SK-N-SH (cell line): ENCODE data around the gene NHS. TPM values are rescaled to one million over a fixed set of nuclear protein-coding genes. Genes with fewer than 3 reads are reported as not detected.

Source experiments
- CTCF ChIA-PET: fragments of 300-600, 350-600 bp; formaldehyde crosslinking; extraction: SDS; loops from one replicate; lab custom pipeline; 2021; lab: Yijun Ruan, JAX
- POLR2A ChIA-PET: fragments of 350-600 bp; sonication (Branson Sonifier 250); formaldehyde crosslinking; extraction: SDS; loops from one replicate; lab custom pipeline; 2020; ENCODE audit warnings: antibody characterized with exemption, inconsistent platforms; lab: Yijun Ruan, JAX
- DNase-seq: peaks from one replicate; pipeline ENCODE4 v3.0.0; 2012
- H2AFZ ChIP-seq: fragments of 200-600 bp; sonication (generic); 2 replicates; pipeline ENCODE4 v1.8.1; 2016; ENCODE audit warnings: antibody characterized with exemption, mild to moderate bottlenecking, low read depth
- H3F3A ChIP-seq: fragments of 200-600 bp; sonication (generic); replicated peaks from 2 replicates; pipeline ENCODE3; 2016; ENCODE audit warnings: antibody characterized with exemption, mild to moderate bottlenecking; ENCODE audit not compliant: insufficient read depth
- H3K27ac ChIP-seq, 2 experiments: fragments of 200-500 bp in 1 of 2; fragments of 200-600 bp in 1 of 2; sonication (Bioruptor generic) in 1 of 2; sonication (generic), shearing (Covaris generic) in 1 of 2; 2 replicates each; pipeline versions ENCODE4 v1.5.1 to v1.6.1; 2014 to 2016; ENCODE audit warnings: low read depth in 2 of 2, inconsistent platforms in 1 of 2, low read length in 1 of 2, mild to moderate bottlenecking in 1 of 2, mixed read lengths in 1 of 2
- H3K27me3 ChIP-seq: fragments of 200-600 bp; sonication (generic), shearing (Covaris generic); 2 replicates; pipeline ENCODE4 v1.6.1; 2016; ENCODE audit warnings: mixed run types; ENCODE audit not compliant: insufficient read depth
- H3K36me3 ChIP-seq, 2 experiments: fragments of 200-500 bp in 1 of 2; fragments of 200-600 bp in 1 of 2; sonication (Bioruptor generic) in 1 of 2; sonication (generic) in 1 of 2; replicated peaks in 1 of 2; 2 replicates each; pipeline versions ENCODE3 to v1.5.1; 2014 to 2016; ENCODE audit warnings: low read length in 1 of 2, mild to moderate bottlenecking in 1 of 2; ENCODE audit not compliant: insufficient read depth in 2 of 2, control insufficient read depth in 1 of 2
- H3K4me1 ChIP-seq, 2 experiments: fragments of 200-500 bp in 1 of 2; fragments of 200-600 bp in 1 of 2; sonication (Bioruptor generic) in 1 of 2; sonication (generic), shearing (Covaris generic) in 1 of 2; 2 replicates each; pipeline versions ENCODE4 v1.5.1 to v1.6.1; 2014 to 2016; ENCODE audit warnings: low read depth in 1 of 2, low read length in 1 of 2, mixed run types in 1 of 2; ENCODE audit not compliant: insufficient read depth in 2 of 2, control insufficient read depth in 1 of 2
- H3K4me2 ChIP-seq: fragments of 200-600 bp; sonication (generic), shearing (Covaris generic); 2 replicates; pipeline ENCODE4 v1.6.1; 2017; ENCODE audit warnings: mixed run types
- H3K4me3 ChIP-seq, 2 experiments: fragments of 200-500 bp in 1 of 2; fragments of 200-600 bp in 1 of 2; sonication (Bioruptor generic) in 1 of 2; sonication (generic), shearing (Covaris generic) in 1 of 2; 2 replicates each; pipeline versions ENCODE4 v1.5.1 to v1.8.1; 2014 to 2016; ENCODE audit warnings: low read depth in 2 of 2, inconsistent platforms in 1 of 2, low read length in 1 of 2, mild to moderate bottlenecking in 1 of 2, mixed read lengths in 1 of 2, moderate library complexity in 1 of 2
- H3K79me2 ChIP-seq: fragments of 200-600 bp; sonication (generic); 2 replicates; pipeline ENCODE4 v1.8.1; 2017; ENCODE audit warnings: mild to moderate bottlenecking; ENCODE audit not compliant: insufficient read depth
- H3K9ac ChIP-seq: fragments of 200-600 bp; sonication (generic); 2 replicates; pipeline ENCODE4 v1.6.1; 2017; ENCODE audit warnings: mixed run types
- H3K9me2 ChIP-seq: fragments of 200-600 bp; sonication (generic); 2 replicates; pipeline ENCODE4 v1.6.1; 2017; ENCODE audit warnings: mixed run types
- H3K9me3 ChIP-seq: fragments of 200-600 bp; sonication (generic); 2 replicates; pipeline ENCODE4 v1.6.1; 2017; ENCODE audit warnings: mixed run types, mild to moderate bottlenecking, moderate library complexity
- H4K20me1 ChIP-seq: fragments of 200-600 bp; sonication (generic); 2 replicates; pipeline ENCODE4 v1.6.1; 2017; ENCODE audit warnings: mild to moderate bottlenecking, mixed run types; ENCODE audit not compliant: insufficient read depth
- CHD2 ChIP-seq: fragments of 150-350 bp; IDR thresholded peaks from 2 replicates; pipeline ENCODE4 v1.6.1; 2018; ENCODE audit warnings: low read length; ENCODE audit not compliant: partially characterized antibody
- EZH2phosphoT487 ChIP-seq: fragments of 200-600 bp; sonication (generic); IDR thresholded peaks from 2 replicates; pipeline ENCODE4 v1.6.1; 2017; ENCODE audit warnings: low read depth, mixed run types, mild to moderate bottlenecking, antibody characterized with exemption, moderate library complexity, borderline replicate concordance
- FOSL2 ChIP-seq: IDR thresholded peaks from 2 replicates; pipeline ENCODE4 v1.4.0; 2012; ENCODE audit warnings: low read depth, mild to moderate bottlenecking, moderate library complexity, borderline replicate concordance
- FOXJ3 ChIP-seq: sonication (generic); formaldehyde crosslinking; IDR thresholded peaks from 2 replicates; pipeline ENCODE4 v1.5.1; 2020; ENCODE audit warnings: mild to moderate bottlenecking, missing genetic modification reagents
- FOXM1 ChIP-seq: IDR thresholded peaks from 2 replicates; pipeline ENCODE4 v1.4.0; 2012; ENCODE audit warnings: low read depth, mild to moderate bottlenecking
- GATA2 ChIP-seq: sonication (generic); formaldehyde crosslinking; IDR thresholded peaks from 2 replicates; pipeline ENCODE4 v1.5.0; 2020; ENCODE audit warnings: mild to moderate bottlenecking, missing genetic modification reagents
- IRF3 ChIP-seq: fragments of 150-350 bp; IDR thresholded peaks from 2 replicates; pipeline ENCODE4 v1.6.1; 2016; ENCODE audit warnings: mild to moderate bottlenecking, low read depth, low read length
- MEF2A ChIP-seq: IDR thresholded peaks from 2 replicates; pipeline ENCODE4 v1.4.0; 2012; ENCODE audit warnings: low read depth, borderline replicate concordance
- MXI1 ChIP-seq: IDR thresholded peaks from 2 replicates; pipeline ENCODE4 v1.6.1; 2012; ENCODE audit warnings: mild to moderate bottlenecking, low read depth, low read length, improper control_type of control experiment
- NFIC ChIP-seq: IDR thresholded peaks from 2 replicates; pipeline ENCODE4 v1.4.0; 2012; ENCODE audit warnings: borderline replicate concordance
- NRF1 ChIP-seq: IDR thresholded peaks from 2 replicates; pipeline ENCODE4 v1.6.1; 2012; ENCODE audit warnings: low read depth, mild to moderate bottlenecking, low read length
- RCOR1 ChIP-seq: fragments of 150-350 bp; IDR thresholded peaks from 2 replicates; pipeline ENCODE4 v1.6.1; 2017; ENCODE audit warnings: antibody characterized with exemption, low read length
- RFX5 ChIP-seq: IDR thresholded peaks from 2 replicates; pipeline ENCODE4 v1.6.1; 2012; ENCODE audit warnings: mild to moderate bottlenecking, improper control_type of control experiment, low read length
- RXRA ChIP-seq: IDR thresholded peaks from 2 replicates; pipeline ENCODE4 v1.4.0; 2012; ENCODE audit warnings: low read depth, mild to moderate bottlenecking, borderline replicate concordance
- SIN3A ChIP-seq: IDR thresholded peaks from 2 replicates; pipeline ENCODE4 v1.6.1; 2012; ENCODE audit warnings: low read depth, mild to moderate bottlenecking, low read length, moderate library complexity, borderline replicate concordance
- TAF1 ChIP-seq: IDR thresholded peaks from 2 replicates; pipeline ENCODE4 v1.6.1; 2012; ENCODE audit warnings: low read depth, mild to moderate bottlenecking, low read length, moderate library complexity, borderline replicate concordance
- TCF12 ChIP-seq: IDR thresholded peaks from 2 replicates; pipeline ENCODE4 v1.4.0; 2012
- TEAD4 ChIP-seq: IDR thresholded peaks from 2 replicates; pipeline ENCODE4 v1.4.0; 2012; ENCODE audit warnings: mild to moderate bottlenecking, borderline replicate concordance; ENCODE audit not compliant: insufficient read depth
- USF1 ChIP-seq: IDR thresholded peaks from 2 replicates; pipeline ENCODE4 v1.4.0; 2012; ENCODE audit warnings: low read depth, borderline replicate concordance
- WGBS: methylation state at CpG from one replicate; pipeline ENCODE4 v1.1.6; 2017; ENCODE audit warnings: low lambda C conversion rate; 5-methylcytosine and 5-hydroxymethylcytosine counted together
- polyA plus RNA-seq, 3 experiments: library from polyadenylated mRNA; depleted of rRNA; stranded (reverse); fragments of >200 nt; gene quantifications; 2 replicates each; pipeline ENCODE4 v1.2.3, GENCODE V29; 2012

Gene NHS
- polyA plus RNA-seq, 1 of the 3 experiments (the other 2 are of a cell fraction), result 1.0 TPM

- TF ChIP-seq NRF1 (no peak), RCOR1 (peak; percentile 59), IRF3 (no peak), FOXM1 (no peak), GATA2 (CRISPR knock-in tag) (peak; percentile 42; the same call in 1 of the 2 replicates), TEAD4 (no peak), SIN3A (no peak), FOSL2 (no peak), EZH2phosphoT487 (no peak), NFIC (no peak), MEF2A (no peak), TCF12 (peak; percentile 34; the same call in 1 of the 2 replicates), USF1 (no peak), RXRA (no peak), TAF1 (no peak), FOXJ3 (CRISPR knock-in tag) (no peak), RFX5 (no peak), CHD2 (peak; percentile 46), MXI1 (peak; percentile 41; the same call in 1 of the 2 replicates)
Observed at GRCh38 chrX:17617806-17618205, 242.8 kb downstream of the NHS start (continued).

- CTCF ChIA-PET, result interaction anchor here (0.6 kb wide), 1 partner anchor 113 kb away, joined by 3 read pairs; no protein-coding TSS in a partner anchor
Observed at GRCh38 chrX:17621566-17622270, 246.7 kb downstream of the NHS start.

More at GRCh38 chrX:17621566-17622270, 246.7 kb downstream of the NHS start:
- Histone ChIP-seq H4K20me1 (no peaks in the 10 kb centered on the region), H3K27me3 (no peaks in the 10 kb centered on the region), H3K4me3 (no peak overlapping the region), H3F3A (no peaks in the 10 kb centered on the region), H3K9me2 (no peaks in the 10 kb centered on the region), H3K9ac (no peak overlapping the region), H3K9me3 (no peaks in the 10 kb centered on the region), H3K4me1 (peaks cover 4 to 7% of the 10 kb centered on the region in 2 experiments; a peak in 2 of 4 replicates), H3K27ac (no peak overlapping the region), H3K4me2 (no peak overlapping the region), H2AFZ (no peak overlapping the region), H3K36me3 (no peaks in the 10 kb centered on the region), H3K79me2 (no peaks in the 10 kb centered on the region)
- 29% methylated on average over 4 of the region's 4 CpGs for WGBS
- TF ChIP-seq FOXM1 (no peak), CHD2 (no peak), RFX5 (no peak), IRF3 (no peak)
- POLR2A ChIA-PET, result no interaction called here
- DNase-seq, result no peak
